HEK293 (cell line): Measurements from ENCODE around the gene COMMD2.

Experiments used
- CTCF ChIA-PET: fragments of 350-600 bp; formaldehyde crosslinking; extraction: SDS; loops from one replicate; lab custom pipeline; 2021; ENCODE audit warnings: antibody characterized with exemption; lab: Yijun Ruan, JAX
- POLR2A ChIA-PET: fragments of 300-600 bp; formaldehyde crosslinking; extraction: SDS; loops from one replicate; lab custom pipeline; 2020; ENCODE audit warnings: antibody characterized with exemption, inconsistent platforms; lab: Yijun Ruan, JAX
- H3K27ac ChIP-seq: fragments of 200-500 bp; sonication (Bioruptor generic); 2 replicates; pipeline ENCODE4 v1.5.1; 2014; ENCODE audit warnings: low read depth, low read length, control low read depth, inconsistent platforms; ENCODE audit errors: extremely low read depth
- H3K36me3 ChIP-seq, 2 experiments: fragments of 200-500 bp in 1 of 2; sonication (Bioruptor generic) in 1 of 2; 1 replicate in 1 of 2; 2 replicates in 1 of 2; pipeline ENCODE4 v1.5.1; 2014 to 2017; ENCODE audit warnings: inconsistent platforms in 2 of 2, low read length in 2 of 2; ENCODE audit not compliant: control insufficient read depth in 2 of 2, insufficient read depth in 1 of 2
- H3K4me1 ChIP-seq: fragments of 200-500 bp; sonication (Bioruptor generic); 2 replicates; pipeline ENCODE4 v1.5.1; 2014; ENCODE audit warnings: mild to moderate bottlenecking, low read length, inconsistent platforms; ENCODE audit not compliant: control insufficient read depth, insufficient read depth
- H3K4me3 ChIP-seq: 2 replicates; pipeline ENCODE4 v1.5.1; 2011; ENCODE audit warnings: low read depth, mild to moderate bottlenecking, control low read depth, low read length, moderate library complexity
- H3K9me3 ChIP-seq: fragments of 200-500 bp; sonication (Bioruptor generic); 2 replicates; pipeline ENCODE4 v1.5.1; 2014; ENCODE audit warnings: low read depth, low read length, inconsistent platforms; ENCODE audit not compliant: control insufficient read depth, insufficient read depth
- FEZF1 ChIP-seq: fragments of 450-650 bp; formaldehyde crosslinking; IDR thresholded peaks from 2 replicates; pipeline ENCODE4 v1.5.1; 2016; ENCODE audit warnings: missing biosample characterization, missing genetic modification characterization
- SCRT1 ChIP-seq: fragments of 450-650 bp; formaldehyde crosslinking; IDR thresholded peaks from 2 replicates; pipeline ENCODE4 v1.5.1; 2016; ENCODE audit warnings: missing biosample characterization, missing genetic modification characterization, borderline replicate concordance
- SETDB1 ChIP-seq: IDR thresholded peaks from one replicate; pipeline ENCODE4 v1.6.1; 2017; ENCODE audit warnings: mild to moderate bottlenecking, low read length, moderate library complexity, mixed read lengths; ENCODE audit not compliant: insufficient read length
- ZFP41 ChIP-seq: fragments of 450-650 bp; formaldehyde crosslinking; IDR thresholded peaks from 2 replicates; pipeline ENCODE4 v1.5.1; 2016; ENCODE audit warnings: missing biosample characterization, missing genetic modification characterization, borderline replicate concordance
- ZIC2 ChIP-seq: fragments of 450-650 bp; formaldehyde crosslinking; IDR thresholded peaks from 2 replicates; pipeline ENCODE4 v1.5.1; 2016; ENCODE audit warnings: missing biosample characterization, missing genetic modification characterization
- ZNF155 ChIP-seq: fragments of 450-650 bp; formaldehyde crosslinking; IDR thresholded peaks from 2 replicates; pipeline ENCODE4 v1.5.1; 2016; ENCODE audit warnings: missing biosample characterization, missing genetic modification characterization
- ZNF184 ChIP-seq: fragments of 450-650 bp; IDR thresholded peaks from 2 replicates; pipeline ENCODE4 v1.5.1; 2018; ENCODE audit warnings: missing biosample characterization, mild to moderate bottlenecking, missing genetic modification characterization
- ZNF19 ChIP-seq: fragments of 450-650 bp; formaldehyde crosslinking; IDR thresholded peaks from 2 replicates; pipeline ENCODE4; 2016; ENCODE audit warnings: missing biosample characterization, missing genetic modification characterization, low read depth
- ZNF221 ChIP-seq: fragments of 450-650 bp; formaldehyde crosslinking; IDR thresholded peaks from 2 replicates; pipeline ENCODE4 v1.5.1; 2017; ENCODE audit warnings: missing biosample characterization, missing genetic modification characterization, borderline replicate concordance
- ZNF350 ChIP-seq: fragments of 450-650 bp; formaldehyde crosslinking; IDR thresholded peaks from 2 replicates; pipeline ENCODE4 v1.5.0; 2017; ENCODE audit warnings: missing biosample characterization, mild to moderate bottlenecking, missing genetic modification characterization
- ZNF558 ChIP-seq: fragments of 450-650 bp; formaldehyde crosslinking; IDR thresholded peaks from 2 replicates; pipeline ENCODE4 v1.5.1; 2016; ENCODE audit warnings: missing biosample characterization, missing genetic modification characterization
- ZNF571 ChIP-seq: fragments of 450-650 bp; formaldehyde crosslinking; IDR thresholded peaks from 2 replicates; pipeline ENCODE4 v1.5.0; 2017; ENCODE audit warnings: missing biosample characterization, missing genetic modification characterization
- ZNF596 ChIP-seq: fragments of 450-650 bp; IDR thresholded peaks from 2 replicates; pipeline ENCODE4 v1.5.0; 2018; ENCODE audit warnings: missing biosample characterization, mild to moderate bottlenecking, missing genetic modification characterization, moderate library complexity
- ZNF610 ChIP-seq: fragments of 450-650 bp; formaldehyde crosslinking; IDR thresholded peaks from 2 replicates; pipeline ENCODE4 v1.5.1; 2016; ENCODE audit warnings: missing biosample characterization, missing genetic modification characterization, borderline replicate concordance
- ZNF645 ChIP-seq: fragments of 450-650 bp; formaldehyde crosslinking; IDR thresholded peaks from 2 replicates; pipeline ENCODE4; 2016; ENCODE audit warnings: missing biosample characterization, missing genetic modification characterization
- TF ChIP-seq, protein P1 (sequence below): fragments of 450-650 bp; formaldehyde crosslinking; IDR thresholded peaks from 2 replicates; pipeline ENCODE4 v1.5.1; 2016; ENCODE audit warnings: missing biosample characterization, missing genetic modification characterization
- TF ChIP-seq, protein P2 (sequence below): fragments of 450-650 bp; formaldehyde crosslinking; IDR thresholded peaks from 2 replicates; pipeline ENCODE4 v1.5.1; 2017; ENCODE audit warnings: missing biosample characterization, missing genetic modification characterization

COMMD2 gene

GRCh38 chr3:149768704-149769103, 16.4 kb upstream of the COMMD2 start:
- ChIA-PET POLR2A (no interaction called here), CTCF (interaction anchor here (0.9 to 6.9 kb wide), 5 partner anchors 9 to 272 kb away, joined by 3 to 71 read pairs (median 4); partner anchors contain the start of gene COMMD2)
- Histone ChIP-seq H3K36me3 (no peaks in the 10 kb centered on the region), H3K4me3 (no peak overlapping the region), H3K4me1 (no peaks in the 10 kb centered on the region), H3K27ac (no peak overlapping the region), H3K9me3 (no peaks in the 10 kb centered on the region)
- TF ChIP-seq ZNF596 (tag by site-specific recombination) (no peak), ZNF221 (tag by site-specific recombination) (no peak)

- POLR2A ChIA-PET, result no interaction called here
- no peak for TF ChIP-seq ZNF155 (tag by site-specific recombination)
- TF ChIP-seq ZNF610 (tag by site-specific recombination), result no peak
- TF ChIP-seq ZNF184 (tag by site-specific recombination), result no peak
- no peak for TF ChIP-seq FEZF1 (tag by site-specific recombination)
- TF ChIP-seq, protein P1, sequence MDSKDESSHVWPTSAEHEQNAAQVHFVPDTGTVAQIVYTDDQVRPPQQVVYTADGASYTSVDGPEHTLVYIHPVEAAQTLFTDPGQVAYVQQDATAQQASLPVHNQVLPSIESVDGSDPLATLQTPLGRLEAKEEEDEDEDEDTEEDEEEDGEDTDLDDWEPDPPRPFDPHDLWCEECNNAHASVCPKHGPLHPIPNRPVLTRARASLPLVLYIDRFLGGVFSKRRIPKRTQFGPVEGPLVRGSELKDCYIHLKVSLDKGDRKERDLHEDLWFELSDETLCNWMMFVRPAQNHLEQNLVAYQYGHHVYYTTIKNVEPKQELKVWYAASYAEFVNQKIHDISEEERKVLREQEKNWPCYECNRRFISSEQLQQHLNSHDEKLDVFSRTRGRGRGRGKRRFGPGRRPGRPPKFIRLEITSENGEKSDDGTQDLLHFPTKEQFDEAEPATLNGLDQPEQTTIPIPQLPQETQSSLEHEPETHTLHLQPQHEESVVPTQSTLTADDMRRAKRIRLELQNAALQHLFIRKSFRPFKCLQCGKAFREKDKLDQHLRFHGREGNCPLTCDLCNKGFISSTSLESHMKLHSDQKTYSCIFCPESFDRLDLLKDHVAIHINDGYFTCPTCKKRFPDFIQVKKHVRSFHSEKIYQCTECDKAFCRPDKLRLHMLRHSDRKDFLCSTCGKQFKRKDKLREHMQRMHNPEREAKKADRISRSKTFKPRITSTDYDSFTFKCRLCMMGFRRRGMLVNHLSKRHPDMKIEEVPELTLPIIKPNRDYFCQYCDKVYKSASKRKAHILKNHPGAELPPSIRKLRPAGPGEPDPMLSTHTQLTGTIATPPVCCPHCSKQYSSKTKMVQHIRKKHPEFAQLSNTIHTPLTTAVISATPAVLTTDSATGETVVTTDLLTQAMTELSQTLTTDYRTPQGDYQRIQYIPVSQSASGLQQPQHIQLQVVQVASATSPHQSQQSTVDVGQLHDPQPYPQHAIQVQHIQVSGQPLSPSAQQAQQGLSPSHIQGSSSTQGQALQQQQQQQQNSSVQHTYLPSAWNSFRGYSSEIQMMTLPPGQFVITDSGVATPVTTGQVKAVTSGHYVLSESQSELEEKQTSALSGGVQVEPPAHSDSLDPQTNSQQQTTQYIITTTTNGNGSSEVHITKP, result no peak
- TF ChIP-seq ZNF350 (tag by site-specific recombination), result no peak
- no peak for TF ChIP-seq SETDB1
- TF ChIP-seq ZFP41, result no peak
- no peak for TF ChIP-seq ZNF645 (tag by site-specific recombination)
- TF ChIP-seq ZIC2 (tag by site-specific recombination), result no peak
- no peak for TF ChIP-seq ZNF19
- no peak for TF ChIP-seq ZNF558 (tag by site-specific recombination)
- TF ChIP-seq, protein P2, sequence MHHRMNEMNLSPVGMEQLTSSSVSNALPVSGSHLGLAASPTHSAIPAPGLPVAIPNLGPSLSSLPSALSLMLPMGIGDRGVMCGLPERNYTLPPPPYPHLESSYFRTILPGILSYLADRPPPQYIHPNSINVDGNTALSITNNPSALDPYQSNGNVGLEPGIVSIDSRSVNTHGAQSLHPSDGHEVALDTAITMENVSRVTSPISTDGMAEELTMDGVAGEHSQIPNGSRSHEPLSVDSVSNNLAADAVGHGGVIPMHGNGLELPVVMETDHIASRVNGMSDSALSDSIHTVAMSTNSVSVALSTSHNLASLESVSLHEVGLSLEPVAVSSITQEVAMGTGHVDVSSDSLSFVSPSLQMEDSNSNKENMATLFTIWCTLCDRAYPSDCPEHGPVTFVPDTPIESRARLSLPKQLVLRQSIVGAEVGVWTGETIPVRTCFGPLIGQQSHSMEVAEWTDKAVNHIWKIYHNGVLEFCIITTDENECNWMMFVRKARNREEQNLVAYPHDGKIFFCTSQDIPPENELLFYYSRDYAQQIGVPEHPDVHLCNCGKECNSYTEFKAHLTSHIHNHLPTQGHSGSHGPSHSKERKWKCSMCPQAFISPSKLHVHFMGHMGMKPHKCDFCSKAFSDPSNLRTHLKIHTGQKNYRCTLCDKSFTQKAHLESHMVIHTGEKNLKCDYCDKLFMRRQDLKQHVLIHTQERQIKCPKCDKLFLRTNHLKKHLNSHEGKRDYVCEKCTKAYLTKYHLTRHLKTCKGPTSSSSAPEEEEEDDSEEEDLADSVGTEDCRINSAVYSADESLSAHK, result no peak
- TF ChIP-seq ZNF571 (tag by site-specific recombination), result no peak
- TF ChIP-seq SCRT1 (tag by site-specific recombination), result no peak; the same call in 1 of the 2 replicates
- Histone ChIP-seq H3K27ac (no peak overlapping the region), H3K36me3 (no peaks in the 10 kb centered on the region), H3K9me3 (no peaks in the 10 kb centered on the region), H3K4me3 (no peak overlapping the region), H3K4me1 (no peaks in the 10 kb centered on the region)
- CTCF ChIA-PET, result interaction anchor here (1.0 to 6.9 kb wide), 2 partner anchors 15 to 40 kb away, joined by 4 to 71 read pairs; partner anchors contain the start of gene COMMD2
Measured at GRCh38 chr3:149767720-149768119, 15.4 kb upstream of the COMMD2 start.
